ENCODE data around the gene IGSF9B.

DNA sequence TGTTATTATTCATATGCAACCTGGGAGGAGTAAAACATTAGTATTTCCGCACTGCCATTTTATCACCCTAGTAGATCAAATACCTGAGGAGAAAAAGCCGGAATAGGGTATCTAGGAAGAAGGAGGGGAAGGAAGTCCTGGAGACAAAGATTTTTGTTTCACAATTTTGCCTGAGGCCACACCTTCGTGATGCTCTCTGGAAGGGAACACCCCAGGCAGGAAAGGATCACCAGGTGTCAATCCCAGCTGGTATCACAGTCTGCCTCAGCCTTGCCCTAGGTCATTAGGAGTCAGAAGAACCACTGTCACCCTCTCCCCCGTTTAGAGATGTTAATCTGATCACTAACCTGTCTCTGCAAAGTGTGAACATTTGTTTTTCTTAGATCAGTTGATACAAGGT is 35.4 kb upstream of the IGSF9B start:
- TF ChIP-seq, protein P1, sequence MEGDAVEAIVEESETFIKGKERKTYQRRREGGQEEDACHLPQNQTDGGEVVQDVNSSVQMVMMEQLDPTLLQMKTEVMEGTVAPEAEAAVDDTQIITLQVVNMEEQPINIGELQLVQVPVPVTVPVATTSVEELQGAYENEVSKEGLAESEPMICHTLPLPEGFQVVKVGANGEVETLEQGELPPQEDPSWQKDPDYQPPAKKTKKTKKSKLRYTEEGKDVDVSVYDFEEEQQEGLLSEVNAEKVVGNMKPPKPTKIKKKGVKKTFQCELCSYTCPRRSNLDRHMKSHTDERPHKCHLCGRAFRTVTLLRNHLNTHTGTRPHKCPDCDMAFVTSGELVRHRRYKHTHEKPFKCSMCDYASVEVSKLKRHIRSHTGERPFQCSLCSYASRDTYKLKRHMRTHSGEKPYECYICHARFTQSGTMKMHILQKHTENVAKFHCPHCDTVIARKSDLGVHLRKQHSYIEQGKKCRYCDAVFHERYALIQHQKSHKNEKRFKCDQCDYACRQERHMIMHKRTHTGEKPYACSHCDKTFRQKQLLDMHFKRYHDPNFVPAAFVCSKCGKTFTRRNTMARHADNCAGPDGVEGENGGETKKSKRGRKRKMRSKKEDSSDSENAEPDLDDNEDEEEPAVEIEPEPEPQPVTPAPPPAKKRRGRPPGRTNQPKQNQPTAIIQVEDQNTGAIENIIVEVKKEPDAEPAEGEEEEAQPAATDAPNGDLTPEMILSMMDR (IDR thresholded peaks at IDR 0.05): no peak
- no peak for TF ChIP-seq POLR2A (IDR thresholded peaks at IDR 0.05)

Measured in uterus (tissue), 2 donors.